Peyer's patch (tissue), 4 donors: ENCODE data around the gene SLF2. TPM values are rescaled to one million over a fixed set of nuclear protein-coding genes. Genes with fewer than 3 reads are reported as not detected.

Experiments used
- DNase-seq, 3 donors: peaks; one replicate each; pipeline ENCODE4 v3.0.0-alpha.2; 2017 to 2019
- H3K27ac ChIP-seq, 4 donors: fragments of 200-600 bp; sonication (generic); one replicate each; pipeline ENCODE4 v1.5.1; 2016 to 2019
- H3K27me3 ChIP-seq, 2 donors: fragments of 200-600 bp; sonication (generic); one replicate each; pipeline ENCODE4 v1.5.1; 2019
- H3K36me3 ChIP-seq, 3 donors: fragments of 200-600 bp; sonication (generic); one replicate each; pipeline ENCODE4 v1.5.1; 2016 to 2019
- H3K4me1 ChIP-seq, 4 donors: fragments of 200-600 bp; sonication (generic); one replicate each; pipeline ENCODE4 v1.5.1; 2016 to 2019
- H3K4me3 ChIP-seq, 4 donors: fragments of 200-600 bp; sonication (generic); 1 replicate in 3 of 4; 2 replicates in 1 of 4; pipeline ENCODE4 v1.5.1; 2016 to 2019; ENCODE audit warnings: mild to moderate bottlenecking in 1 of 4
- H3K9me3 ChIP-seq, 4 donors: fragments of 200-600 bp; sonication (generic); one replicate each; pipeline ENCODE4 v1.5.1; 2016 to 2019; ENCODE audit warnings: mild to moderate bottlenecking in 1 of 4
- CTCF ChIP-seq, 6 experiments: fragments of 450-650 bp in 4 of 6; fragments of 200-600 bp in 2 of 6; sonication (generic) in 1 of 6; IDR thresholded peaks; one replicate each; pipeline ENCODE4 v1.5.1; 2017 to 2019; ENCODE audit warnings: antibody characterized with exemption in 6 of 6, mild to moderate bottlenecking in 3 of 6, moderate library complexity in 1 of 6
- POLR2A ChIP-seq, 2 donors: fragments of 450-650 bp; IDR thresholded peaks; one replicate each; pipeline ENCODE4 v1.5.1; 2017; ENCODE audit warnings: antibody characterized with exemption in 2 of 2, mild to moderate bottlenecking in 2 of 2, moderate library complexity in 2 of 2
- total RNA-seq, 4 donors: library from RNA; depleted of rRNA; stranded (reverse); fragments of >200 nt; gene quantifications; one replicate each; pipeline ENCODE4 v1.1.0, GENCODE V29; 2016

The SLF2 gene
- total RNA-seq, 4 donors from 2014 or later, result 11.0 to 37.2 (median 32.0) TPM

- peak; percentile 58 to 93 (median 91) for TF ChIP-seq CTCF (IDR thresholded peaks at IDR 0.05)
- TF ChIP-seq POLR2A (IDR thresholded peaks at IDR 0.05), result peak; percentile 25 to 28
- peak; percentile 87 to 93 (median 93) for DNase-seq
- peak overlapping the region; percentile 75 to 96 (median 79) for H3K4me3 ChIP-seq
- no peaks in the 10 kb centered on the region for H3K9me3 ChIP-seq
- peaks cover 0 to 41% (median 13%) of the 10 kb centered on the region in 4 donors for H3K4me1 ChIP-seq
- peak overlapping the region; percentile 95 to 100 (median 96) for H3K27ac ChIP-seq
- H3K36me3 ChIP-seq, result peaks cover 0 to 9% (median 0%) of the 10 kb centered on the region in 3 donors
- no peaks in the 10 kb centered on the region for H3K27me3 ChIP-seq
Observed at GRCh38 chr10:100997360-100998182, 84.8 kb downstream of the SLF2 start.

DNA sequence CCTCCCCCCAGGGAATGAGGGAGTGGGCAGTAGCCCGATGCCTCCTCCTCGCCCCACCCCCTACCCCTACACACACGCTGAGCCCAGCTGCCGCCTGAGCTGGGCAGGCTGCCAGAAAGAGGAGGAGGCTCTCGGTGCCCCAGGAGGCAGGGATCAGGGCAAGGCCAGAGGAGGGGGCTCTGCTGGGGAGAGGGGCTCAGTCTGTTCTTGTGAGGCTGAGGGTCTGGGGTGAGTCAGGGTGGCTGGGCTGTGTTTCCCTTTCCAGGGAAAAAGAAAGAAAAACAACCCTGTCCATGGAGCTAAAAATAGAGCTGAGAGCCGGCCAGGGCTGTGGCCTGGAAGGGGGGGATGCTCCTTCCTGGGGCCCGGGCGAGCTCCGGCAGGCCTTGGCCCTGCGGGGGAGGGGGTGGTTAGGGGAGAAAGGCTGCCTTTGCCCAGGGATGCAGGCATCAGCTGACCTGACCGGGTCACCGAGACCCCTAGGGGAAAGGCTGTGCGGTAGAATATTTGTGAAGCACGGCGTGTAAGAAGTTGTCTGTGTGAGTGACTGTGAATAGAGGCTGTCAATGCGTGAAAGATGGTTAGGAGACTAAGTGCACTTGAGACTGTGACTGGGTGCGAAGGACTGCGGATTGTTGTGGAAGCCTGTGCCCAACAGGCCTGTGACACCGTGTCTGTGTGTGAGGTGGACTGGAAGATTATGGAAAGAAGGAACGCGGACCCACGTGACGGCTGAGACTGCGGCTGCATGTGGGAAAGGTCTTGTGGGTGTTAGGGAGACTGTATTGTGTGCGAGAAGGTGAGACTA lies 85.6 kb downstream of the SLF2 start:
- peaks cover 0 to 44% (median 13%) of the 10 kb centered on the region in 4 donors for H3K4me1 ChIP-seq
- no peaks in the 10 kb centered on the region for H3K9me3 ChIP-seq
- peak overlapping the region; percentile 95 to 100 (median 96) for H3K27ac ChIP-seq
- H3K27me3 ChIP-seq, result no peaks in the 10 kb centered on the region
- DNase-seq, result peak; percentile 79 to 91 (median 89)
- TF ChIP-seq CTCF (IDR thresholded peaks at IDR 0.05) (no peak), POLR2A (IDR thresholded peaks at IDR 0.05) (no peak)
- H3K4me3 ChIP-seq, result peak overlapping the region; percentile 75 to 96 (median 79)
- peaks cover 0 to 8% (median 0%) of the 10 kb centered on the region in 3 donors for H3K36me3 ChIP-seq

GRCh38 chr10:100998991-100999741 lies 86.4 kb downstream of the SLF2 start:
- DNase-seq, result peak; percentile 71 to 89 (median 88)
- H3K27ac ChIP-seq, result peak overlapping the region; percentile 95 to 100 (median 96)
- peaks cover 0 to 44% (median 13%) of the 10 kb centered on the region in 4 donors for H3K4me1 ChIP-seq
- H3K27me3 ChIP-seq, result no peaks in the 10 kb centered on the region
- peaks cover 0 to 13% (median 0%) of the 10 kb centered on the region in 3 donors for H3K36me3 ChIP-seq
- peak overlapping the region; percentile 75 to 96 (median 79) for H3K4me3 ChIP-seq
- TF ChIP-seq POLR2A (IDR thresholded peaks at IDR 0.05) (peak; percentile 46 to 47), CTCF (IDR thresholded peaks at IDR 0.05) (peak; percentile 93 to 98 (median 96))
- H3K9me3 ChIP-seq, result no peaks in the 10 kb centered on the region

- no peaks in the 10 kb centered on the region for H3K9me3 ChIP-seq
- H3K27me3 ChIP-seq, result no peaks in the 10 kb centered on the region
- peaks cover 0 to 44% (median 13%) of the 10 kb centered on the region in 4 donors for H3K4me1 ChIP-seq
- H3K4me3 ChIP-seq, result peak within 1 kb of the TSS; percentile 75 to 96 (median 79)
- H3K36me3 ChIP-seq, result peaks cover 0 to 14% (median 0%) of the 10 kb centered on the region in 3 donors
- TF ChIP-seq CTCF (IDR thresholded peaks at IDR 0.05) (no peak), POLR2A (IDR thresholded peaks at IDR 0.05) (no peak)
- DNase-seq, result no peak
- H3K27ac ChIP-seq, result peak within 1 kb of the TSS; percentile 95 to 100 (median 96)
Observed at GRCh38 chr10:100999742-101000126, 87.0 kb downstream of the SLF2 start, which contains the start of gene LZTS2. Gene LZTS2, plus strand, starts transcription at chr10:100999808. Its CDS starts 2,731 bp downstream, at chr10:101002539.
